GM19395 (cell line): ENCODE data around the gene MPDZ.

Experiments used
- ATAC-seq: cut with Tn5 transposase; IDR thresholded peaks from one replicate; pipeline ENCODE4 v1.9.1; 2021; ENCODE audit warnings: mild to moderate bottlenecking, moderate library complexity; ENCODE audit not compliant: unreplicated experiment

MPDZ gene

GRCh38 chr9:13142776-13143175 is 136.7 kb downstream of the MPDZ start:
- no peak for ATAC-seq

- no peak for ATAC-seq
Observed at GRCh38 chr9:13141629-13142028, 137.9 kb downstream of the MPDZ start.

- no peak for ATAC-seq
Observed at GRCh38 chr9:13140843-13141592, 138.5 kb downstream of the MPDZ start.

- ATAC-seq = no peak
Observed at GRCh38 chr9:13139641-13140171, 139.8 kb downstream of the MPDZ start.

- no peak for ATAC-seq
Observed at GRCh38 chr9:13137426-13137825, 142.1 kb downstream of the MPDZ start.

- no peak for ATAC-seq
Observed at GRCh38 chr9:13131991-13132390, 147.5 kb downstream of the MPDZ start.

- no peak for ATAC-seq
Observed at GRCh38 chr9:13131416-13131815, 148.1 kb downstream of the MPDZ start.

- ATAC-seq = no peak
Observed at GRCh38 chr9:13128266-13128860, 151.1 kb downstream of the MPDZ start.

- ATAC-seq = no peak
Observed at GRCh38 chr9:13127131-13127530, 152.4 kb downstream of the MPDZ start.

GRCh38 chr9:13125261-13125660 is 154.2 kb downstream of the MPDZ start:
- ATAC-seq = no peak

GRCh38 chr9:13122756-13123369 is 156.6 kb downstream of the MPDZ start:
- no peak for ATAC-seq

- no peak for ATAC-seq
Observed at GRCh38 chr9:13118313-13118712, 161.2 kb downstream of the MPDZ start.

- ATAC-seq = no peak
Observed at GRCh38 chr9:13116292-13116691, 163.2 kb downstream of the MPDZ start.

- ATAC-seq = no peak
Observed at GRCh38 chr9:13113751-13114150, 165.7 kb downstream of the MPDZ start.

GRCh38 chr9:13113216-13113615 is 166.3 kb downstream of the MPDZ start:
- ATAC-seq = no peak

- no peak for ATAC-seq
Observed at GRCh38 chr9:13111778-13112177, 167.7 kb downstream of the MPDZ start.

GRCh38 chr9:13110766-13111417 is 168.6 kb downstream of the MPDZ start:
- no peak for ATAC-seq

- no peak for ATAC-seq
Observed at GRCh38 chr9:13109781-13110180, 169.7 kb downstream of the MPDZ start.

- ATAC-seq = no peak
Observed at GRCh38 chr9:13107008-13107407, 172.5 kb downstream of the MPDZ start.

- no peak for ATAC-seq
Observed at GRCh38 chr9:13100914-13101572, 178.4 kb downstream of the MPDZ start.

- ATAC-seq = no peak
Observed at GRCh38 chr9:13095056-13095455, 184.4 kb downstream of the MPDZ start.
